Measurements from ENCODE around the gene FBXW9.
"Not testable (repeated sequence)": the region's sequence is repeated elsewhere in the genome, so short reads cannot be mapped to it uniquely, and the experiment has no call there.

The FBXW9 gene

DNA sequence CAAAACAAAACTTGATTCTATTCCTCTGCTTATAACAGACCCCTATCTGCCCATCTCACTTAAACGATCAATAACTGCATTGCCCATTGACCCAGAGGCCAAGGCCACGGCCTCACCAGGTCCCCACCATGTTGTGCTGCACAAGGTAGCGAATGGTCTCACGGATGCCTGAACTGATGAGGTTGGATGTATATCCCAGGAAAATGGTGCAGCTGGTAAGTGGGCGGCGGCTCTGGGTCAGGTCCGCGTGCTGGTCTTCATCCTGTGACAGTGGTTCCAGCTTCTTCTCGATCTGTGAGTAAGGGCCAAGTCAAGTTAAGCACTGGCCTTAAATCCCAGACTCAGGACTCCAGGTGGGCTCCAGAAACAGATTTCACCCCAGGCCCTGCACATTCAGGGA is 16.4 kb downstream of the FBXW9 start:
- DNase-seq, result no peak

DNA sequence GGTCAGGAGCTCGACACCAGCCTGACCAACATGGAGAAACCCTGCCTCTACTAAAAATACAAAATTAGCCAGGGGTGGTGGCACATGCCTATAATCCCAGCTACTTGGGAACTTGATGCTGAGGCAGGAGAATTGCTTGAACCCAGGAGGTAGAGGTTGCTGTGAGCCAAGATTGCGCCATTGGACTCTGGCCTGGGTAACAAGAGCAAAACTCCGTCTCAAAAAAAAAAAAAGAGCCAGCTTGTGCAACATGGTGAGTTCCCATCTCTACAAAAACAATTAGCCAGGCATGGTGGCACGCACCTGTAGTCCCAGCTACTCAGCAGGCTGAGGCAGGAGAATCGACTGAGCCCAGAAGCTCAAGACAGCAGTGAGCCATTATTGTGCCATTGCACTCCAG is 18.4 kb downstream of the FBXW9 start:
- not testable (repeated sequence) for DNase-seq

DNA sequence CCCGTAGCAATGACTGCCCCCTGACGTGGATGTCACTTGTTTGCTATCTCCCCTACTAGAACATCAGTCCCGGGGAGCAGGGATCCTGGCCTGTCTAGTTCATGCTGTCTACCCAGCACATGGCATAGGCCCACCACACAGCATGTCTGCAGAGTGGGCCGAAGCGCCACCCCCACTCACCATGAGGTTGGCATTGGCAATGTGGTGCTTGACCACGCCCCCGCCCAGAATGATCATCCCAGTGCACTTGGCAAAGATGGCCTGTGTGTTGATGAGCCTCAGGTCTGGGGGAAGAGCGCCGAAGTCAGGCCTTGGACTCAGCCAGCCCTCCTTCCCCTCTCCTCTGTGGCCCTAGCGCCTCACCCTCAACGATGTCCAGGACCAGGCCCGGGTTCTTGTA is 19.5 kb downstream of the FBXW9 start:
- DNase-seq, result no peak

DNA sequence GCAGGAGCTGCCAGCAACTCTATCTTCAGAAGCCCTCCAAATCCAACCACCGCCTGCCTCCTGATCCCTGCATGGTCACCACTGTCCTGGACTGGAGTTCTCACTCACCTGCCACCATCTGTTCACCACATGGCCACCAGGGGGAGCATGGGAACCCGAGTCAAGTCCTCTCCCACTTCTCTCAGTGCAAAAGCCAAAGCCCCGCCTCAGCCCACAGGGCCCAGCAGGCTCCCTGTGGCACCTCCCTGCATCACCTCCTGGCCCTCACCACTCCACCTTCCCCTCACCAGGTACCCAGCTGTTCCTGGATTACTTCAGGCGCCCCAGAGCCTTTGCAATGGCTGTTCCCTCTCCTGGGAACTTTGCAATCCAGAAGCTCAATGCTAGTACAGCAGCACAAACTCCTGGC is 20.0 kb downstream of the FBXW9 start:
- DNase-seq, result peak; percentile 66

DNA sequence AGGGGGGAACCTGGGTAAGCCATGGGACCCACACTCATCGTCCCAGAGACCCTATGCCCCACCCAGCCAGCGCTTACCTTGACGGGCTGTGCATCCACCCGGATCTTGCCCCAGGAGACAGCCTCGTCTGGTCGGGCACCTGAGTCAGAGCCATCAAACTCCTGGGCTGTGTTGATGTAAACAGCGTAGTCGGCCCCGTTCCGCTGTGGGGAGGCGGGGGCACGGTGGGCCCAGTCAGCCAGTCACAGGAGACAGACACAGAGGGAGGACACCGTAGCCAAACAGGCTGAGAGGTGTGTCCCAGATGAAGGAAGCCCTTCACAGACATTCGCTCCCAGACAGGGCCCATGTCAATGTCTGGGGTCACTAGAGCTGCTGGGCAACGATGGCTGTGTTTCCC is 20.5 kb downstream of the FBXW9 start:
- DNase-seq, result no peak

DNA sequence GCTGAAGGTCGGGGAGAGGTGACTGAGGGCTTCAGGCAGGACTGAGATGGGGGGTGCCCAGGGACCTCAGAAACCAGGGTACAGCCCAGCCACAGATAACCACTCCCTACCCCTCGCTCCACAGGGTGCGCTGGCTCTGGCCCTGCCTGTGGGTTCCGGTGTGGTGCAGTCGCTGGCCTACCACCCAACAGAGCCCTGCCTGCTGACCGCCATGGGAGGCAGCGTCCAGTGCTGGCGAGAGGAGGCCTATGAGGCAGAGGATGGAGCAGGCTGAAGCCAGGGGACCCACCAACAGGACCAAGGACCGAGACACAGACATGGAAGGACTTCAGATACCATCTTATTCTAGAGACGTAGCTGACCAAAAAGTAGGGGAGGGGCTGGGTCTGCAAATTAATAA is 21.0 kb downstream of the FBXW9 start:
- DNase-seq, result no peak

DNA sequence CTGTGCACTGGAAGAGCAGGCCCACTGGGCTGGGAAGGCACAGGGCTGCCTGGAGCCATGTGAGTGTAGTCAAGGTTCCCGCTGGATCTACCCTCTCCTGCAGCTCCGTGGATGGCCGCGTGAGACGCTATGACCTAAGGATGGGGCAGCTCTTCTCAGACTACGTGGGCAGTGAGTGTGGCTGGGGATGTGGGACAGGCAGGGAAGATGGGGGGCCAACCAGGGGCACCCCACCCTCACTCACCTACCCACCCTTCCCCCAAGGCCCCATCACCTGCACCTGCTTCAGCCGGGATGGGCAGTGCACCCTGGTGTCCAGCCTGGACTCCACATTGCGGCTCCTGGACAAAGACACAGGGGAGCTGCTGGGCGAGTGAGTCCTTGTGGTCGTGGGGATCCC is 23.7 kb downstream of the FBXW9 start:
- no peak for DNase-seq

DNA sequence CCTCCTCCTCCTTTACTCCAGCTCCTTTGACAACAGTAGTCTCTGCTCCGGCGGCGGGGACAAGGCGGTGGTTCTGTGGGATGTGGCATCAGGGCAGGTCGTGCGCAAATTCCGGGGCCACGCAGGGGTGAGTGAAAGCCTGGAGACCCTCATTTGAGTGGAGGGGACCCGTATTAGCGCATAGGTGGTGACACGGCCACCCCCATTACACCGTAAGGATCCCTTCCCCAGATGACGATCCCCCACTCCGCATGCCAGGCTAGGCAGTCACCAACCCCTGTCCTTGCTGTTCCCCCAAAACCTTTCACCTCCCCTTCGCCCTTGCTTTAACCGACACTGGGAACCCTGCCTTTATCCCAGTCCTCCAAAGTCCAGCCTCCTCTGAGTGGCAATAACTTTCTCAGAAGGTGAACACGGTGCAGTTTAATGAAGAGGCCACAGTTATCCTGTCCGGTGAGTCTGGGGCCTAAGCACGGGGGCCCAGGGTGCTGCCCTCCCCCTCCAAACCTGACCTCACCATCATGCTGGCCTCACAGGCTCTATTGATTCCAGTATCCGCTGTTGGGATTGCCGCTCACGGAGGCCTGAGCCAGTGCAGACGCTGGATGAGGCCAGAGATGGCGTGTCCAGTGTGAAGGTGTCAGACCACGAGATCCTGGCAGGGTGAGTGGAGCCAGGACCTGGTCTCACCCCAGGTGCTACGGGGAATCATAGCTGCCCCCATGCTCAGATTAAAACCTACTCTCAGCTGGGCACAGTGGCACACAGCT is 26.1 kb downstream of the FBXW9 start:
- DNase-seq, result no peak

DNA sequence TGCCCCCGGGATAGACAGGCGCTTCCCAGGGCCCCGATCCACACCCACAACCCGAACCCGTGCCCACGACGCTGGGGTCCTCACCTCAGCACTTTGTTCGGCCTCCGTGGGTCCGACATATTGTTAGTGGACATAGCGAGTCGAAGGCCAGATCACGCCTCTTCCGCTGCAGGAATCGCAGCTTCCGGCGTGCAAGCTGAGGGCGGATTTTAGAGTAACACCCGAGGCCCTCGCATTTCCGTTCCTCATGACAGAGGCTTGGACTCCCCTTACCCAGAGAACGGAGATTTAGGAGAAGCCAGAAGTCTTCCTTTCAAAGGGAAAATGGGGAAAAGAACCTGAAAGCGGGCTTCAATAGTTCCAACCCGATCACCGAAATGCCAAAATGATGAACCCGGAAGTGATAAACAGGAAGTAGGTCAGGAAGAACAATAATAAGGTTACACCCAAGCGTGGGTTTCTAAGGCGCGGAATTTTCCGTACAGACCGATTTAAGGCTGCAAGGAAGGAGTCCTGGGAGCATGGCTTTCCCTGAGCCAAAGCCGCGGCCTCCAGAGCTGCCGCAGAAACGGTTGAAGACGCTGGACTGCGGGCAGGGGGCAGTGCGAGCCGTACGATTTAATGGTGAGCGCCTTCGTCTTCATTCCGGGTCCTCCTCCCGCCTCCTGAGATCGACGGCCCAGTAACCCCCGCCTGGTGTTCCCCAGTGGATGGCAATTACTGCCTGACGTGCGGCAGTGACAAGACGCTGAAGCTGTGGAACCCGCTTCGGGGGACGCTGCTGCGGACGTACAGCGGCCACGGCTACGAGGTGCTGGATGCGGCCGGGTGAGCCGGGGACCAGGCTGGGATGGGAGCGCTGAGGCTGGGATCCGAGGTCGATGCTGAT is 26.9 kb downstream of the FBXW9 start:
- DNase-seq, result peak; percentile 61

DNA sequence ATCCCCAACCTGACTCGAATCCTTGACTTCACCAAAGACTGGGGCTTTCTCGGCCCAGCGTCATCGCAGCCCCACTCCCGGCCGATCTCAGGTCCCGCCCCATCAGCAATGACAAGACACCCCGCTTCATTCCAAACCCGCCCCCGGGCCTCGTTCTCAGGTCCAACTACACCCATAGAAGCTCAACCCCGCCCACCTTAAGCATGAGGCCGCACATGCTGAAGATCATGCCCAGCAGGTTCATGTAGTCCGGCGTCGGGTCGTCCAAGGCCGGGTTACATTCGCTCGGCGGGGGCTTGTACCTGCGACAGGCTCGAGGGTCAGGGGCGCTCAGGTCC is 27.5 kb downstream of the FBXW9 start:
- DNase-seq, result no peak

DNA sequence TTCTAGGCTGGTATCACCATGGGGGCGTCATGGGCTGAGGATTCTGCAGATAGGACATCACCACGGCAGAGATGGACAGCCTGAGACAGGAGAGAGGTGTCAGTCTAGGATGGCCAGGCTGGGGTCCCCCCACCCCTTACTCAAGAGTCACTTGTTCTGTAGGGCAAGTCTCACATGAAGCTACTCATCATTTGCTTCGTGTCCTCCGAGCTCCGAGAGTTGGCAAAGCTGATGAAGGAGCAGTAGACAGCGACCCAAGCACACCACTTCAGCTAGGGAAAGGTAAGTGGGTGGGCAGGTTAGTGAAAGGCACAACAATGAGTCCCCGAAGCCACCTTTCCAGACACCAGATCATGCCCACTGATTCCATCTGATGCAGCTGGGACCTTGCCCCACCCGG is 28.1 kb downstream of the FBXW9 start:
- DNase-seq, result no peak

DNA sequence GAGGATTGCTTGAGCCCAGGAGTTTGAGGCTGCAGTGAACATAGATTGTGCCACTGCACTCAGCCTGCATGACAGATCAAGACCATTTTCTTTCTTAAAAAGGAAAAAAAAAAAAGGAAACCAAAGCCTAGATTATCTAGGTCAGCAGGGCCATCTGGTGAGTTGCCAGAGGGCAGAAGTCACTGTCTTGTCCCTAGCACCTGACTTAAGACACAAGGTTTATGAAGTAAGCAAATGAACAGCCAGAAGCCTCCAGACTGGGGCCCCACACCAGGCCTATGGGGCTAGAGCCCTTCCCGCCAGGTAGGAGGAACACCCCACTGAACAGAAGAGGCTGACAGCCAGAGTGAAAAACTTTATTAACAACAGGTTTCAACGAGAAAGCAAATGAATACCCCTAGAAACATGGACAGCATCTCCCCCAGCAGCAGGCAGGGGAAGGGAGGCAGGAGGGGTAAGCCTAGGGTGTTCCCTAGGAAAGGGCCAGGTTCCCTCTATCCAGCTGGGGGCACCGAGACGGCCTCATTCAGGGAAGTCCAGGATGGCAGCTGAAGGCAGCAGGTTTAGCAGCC is 28.6 kb downstream of the FBXW9 start:
- DNase-seq, result no peak

DNA sequence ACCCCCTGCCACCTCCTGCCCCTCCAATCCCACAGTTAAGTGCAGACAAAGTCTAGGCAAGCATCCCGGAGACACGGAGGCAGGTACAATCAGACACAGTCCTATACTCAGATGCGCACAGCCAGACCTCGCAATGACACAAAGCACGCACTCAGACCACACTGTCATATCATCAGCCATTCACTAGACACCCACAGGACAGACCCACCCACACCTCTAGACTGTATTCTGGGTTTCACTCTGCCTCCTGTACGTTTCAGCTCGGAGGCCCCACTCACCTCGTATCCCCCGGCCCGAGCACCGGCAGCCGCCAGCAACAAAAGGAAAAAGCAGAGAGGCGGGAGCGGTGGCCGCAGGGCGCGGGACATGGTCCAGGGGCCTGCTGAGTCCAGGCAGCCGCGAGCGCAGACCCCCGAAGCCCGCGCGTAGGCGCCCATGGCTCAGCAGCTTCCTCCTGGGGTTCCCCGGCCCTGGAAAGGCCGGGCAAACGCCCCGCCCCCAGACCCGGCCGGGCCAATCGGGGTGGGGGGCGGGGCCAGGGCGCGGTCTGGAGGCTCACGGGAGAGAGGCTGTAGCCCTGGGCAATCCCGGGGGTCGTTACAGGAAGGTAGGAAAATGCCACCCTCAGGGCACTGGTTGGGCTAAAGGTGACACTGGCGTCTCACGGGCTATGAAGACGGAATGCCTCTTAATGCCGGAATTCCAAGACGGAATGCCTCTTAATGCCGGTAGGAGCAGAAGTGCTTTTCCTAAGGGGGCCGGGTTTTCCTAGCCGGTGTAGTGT is 30.0 kb downstream of the FBXW9 start, which contains the start of the genes MAN2B1 and WDR83:
Gene MAN2B1 (minus strand): TSS at position 478 of the 784 bp plus-strand sequence. CDS start 41 bp downstream, at position 437.
Gene WDR83 (plus strand): TSS at position 543 of the 784 bp plus-strand sequence. CDS start 2,984 bp downstream, outside the sequence.
- peak; percentile 68 for DNase-seq

DNA sequence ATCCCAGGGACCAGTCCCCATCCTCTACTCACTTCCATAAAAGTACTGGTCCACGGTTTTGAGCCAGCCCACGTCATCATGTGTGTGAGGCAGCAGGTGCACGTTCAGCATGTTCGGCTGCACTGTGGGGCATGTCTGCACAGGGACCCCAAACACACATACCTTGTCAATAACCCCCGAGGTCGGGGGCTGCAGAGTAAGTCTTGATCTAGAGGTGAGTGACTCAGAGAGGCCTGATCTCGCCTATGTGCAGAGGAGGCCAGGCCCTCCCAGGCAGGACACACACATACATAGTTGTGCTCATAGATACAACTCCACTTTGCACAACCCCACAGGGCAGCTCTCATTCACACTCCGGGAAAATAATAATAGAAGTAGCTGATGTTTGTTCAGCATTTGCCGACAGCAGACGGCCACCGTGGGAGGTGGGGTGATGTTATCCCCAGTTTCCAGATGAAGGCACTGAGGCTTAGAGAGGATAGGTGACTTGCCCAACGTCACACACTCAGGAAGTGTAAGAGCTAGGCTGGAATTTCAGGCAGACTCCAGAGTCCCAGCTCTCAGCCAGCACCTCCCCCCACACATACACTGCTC is 30.7 kb downstream of the FBXW9 start:
- DNase-seq, result no peak

DNA sequence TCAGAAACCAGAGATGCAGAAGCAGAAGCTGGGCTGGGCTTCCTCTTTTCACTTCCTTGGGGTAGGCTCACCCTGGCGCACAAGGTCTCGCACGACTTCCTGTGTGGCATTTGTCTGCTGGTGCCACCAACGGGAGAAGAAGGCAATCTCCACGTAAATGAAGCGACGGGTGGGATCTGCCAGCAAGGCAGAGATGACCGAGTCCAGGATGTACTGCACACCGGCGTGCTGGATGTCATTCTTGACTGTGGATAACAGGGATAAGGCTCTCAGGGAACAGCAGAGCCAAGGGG is 31.2 kb downstream of the FBXW9 start:
- DNase-seq, result no peak

DNA sequence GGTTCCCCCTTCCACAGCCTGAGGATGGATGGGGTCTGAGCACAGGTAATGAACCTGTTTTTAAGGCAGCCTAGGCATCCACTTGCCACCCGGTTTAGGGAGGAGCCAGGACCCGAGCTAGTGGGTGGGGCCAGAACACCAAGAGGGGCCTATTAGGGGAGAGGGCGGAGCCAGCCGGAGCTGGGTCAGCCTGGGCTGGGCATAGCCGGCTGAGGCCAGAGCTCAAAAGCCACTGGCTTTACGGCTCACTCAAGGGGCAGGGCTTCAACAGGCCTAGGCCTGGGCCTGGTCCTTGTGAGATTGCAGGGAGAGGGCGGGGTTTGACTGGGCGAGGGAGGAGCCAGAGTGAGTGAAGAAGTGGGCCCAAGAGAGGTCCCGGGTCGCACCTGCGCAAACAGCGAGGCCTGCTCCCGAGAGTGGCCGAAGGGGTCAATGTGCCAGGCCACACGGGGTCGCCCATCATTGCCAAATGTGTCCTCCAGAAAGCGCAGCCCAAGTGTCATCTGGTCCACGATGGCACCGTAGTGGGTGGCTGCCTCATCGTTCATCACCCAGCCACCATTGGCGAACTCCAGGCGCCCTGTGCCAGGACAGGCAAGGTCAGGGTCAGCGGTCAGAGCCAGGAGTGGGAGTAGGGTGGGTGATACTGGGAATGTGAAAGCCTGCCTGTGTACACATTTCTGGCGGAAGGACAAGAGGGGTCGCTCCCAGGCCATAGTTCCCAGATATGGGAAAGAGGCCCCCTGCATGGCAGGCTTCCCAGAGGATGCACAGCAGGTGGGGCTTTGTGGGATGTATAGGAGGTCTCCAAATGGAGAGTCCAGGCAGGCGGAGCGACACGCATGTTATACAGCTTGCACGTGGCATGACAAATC is 31.8 kb downstream of the FBXW9 start:
- no peak for DNase-seq

DNA sequence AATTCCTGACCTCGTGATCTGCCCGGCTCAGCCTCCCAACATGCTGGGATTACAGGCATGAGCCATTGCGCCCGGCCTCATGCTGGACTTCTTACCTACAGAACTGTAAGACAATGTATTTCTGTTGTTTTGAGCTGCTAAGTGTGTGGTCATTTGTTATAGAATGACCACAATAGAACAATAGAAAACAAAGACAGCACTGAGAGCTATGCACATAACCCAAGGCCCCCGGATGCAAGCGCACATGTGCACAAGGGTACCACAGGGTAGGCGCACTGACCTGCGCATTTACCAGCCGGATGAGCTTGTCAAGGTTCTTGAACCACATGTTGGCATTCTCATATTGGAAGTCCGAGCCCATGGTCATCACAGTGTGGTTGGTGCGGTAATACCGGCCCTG is 35.5 kb downstream of the FBXW9 start:
- DNase-seq, result no peak

DNA sequence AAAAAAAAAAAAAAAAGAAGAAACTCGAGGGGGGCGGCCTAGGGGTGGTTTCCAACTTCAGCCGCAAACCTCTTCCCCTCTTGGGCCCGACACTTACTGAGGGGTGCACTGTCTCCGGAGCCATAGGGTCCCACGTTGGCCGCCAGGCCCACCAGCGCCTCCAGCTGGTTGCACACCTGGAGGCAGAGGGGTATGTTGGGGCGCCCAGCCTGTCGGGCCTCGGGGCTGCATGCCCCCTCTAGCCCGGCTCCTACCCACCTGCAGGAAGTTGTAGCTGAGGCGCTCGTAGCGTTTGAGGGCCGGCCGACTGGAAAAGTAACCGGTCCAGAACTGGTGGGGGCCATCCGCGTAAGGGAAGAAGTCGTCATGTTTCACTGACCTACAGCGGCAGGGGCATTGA is 38.5 kb downstream of the FBXW9 start:
- no peak for DNase-seq

DNA sequence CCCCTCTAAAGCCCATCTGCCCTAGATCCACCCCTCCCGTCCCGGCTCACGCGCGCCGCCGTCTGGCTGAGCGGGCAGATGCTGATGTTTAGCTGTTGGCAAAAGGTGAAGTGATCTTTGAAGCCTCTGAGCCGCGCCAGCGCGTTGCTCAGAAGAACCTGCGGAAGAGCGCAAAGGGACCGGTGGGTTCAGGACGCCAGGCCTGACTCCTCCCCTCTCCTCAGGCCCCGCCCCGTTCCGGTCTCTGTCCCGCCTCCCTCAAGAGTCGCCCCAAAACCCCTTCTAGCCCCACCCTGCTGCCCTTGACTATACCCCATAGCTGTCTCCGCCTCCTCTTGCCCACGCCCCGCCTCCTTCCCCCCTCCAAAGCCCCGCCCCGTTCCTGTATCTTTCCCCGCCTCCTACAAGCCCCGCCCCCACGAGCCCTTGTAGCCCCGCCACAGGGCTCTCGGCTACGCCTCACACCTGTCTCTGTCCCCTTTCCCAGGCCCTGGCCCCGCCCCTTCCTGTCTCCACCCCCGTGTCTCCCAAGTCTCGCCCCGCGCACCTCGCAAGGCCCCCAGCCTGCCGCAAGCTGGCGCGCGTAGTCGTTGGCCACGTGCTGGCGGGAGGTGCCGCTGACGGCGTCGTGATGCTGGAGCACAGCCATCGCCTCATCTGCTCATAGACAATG is 39.4 kb downstream of the FBXW9 start:
- DNase-seq, result no peak

DNA sequence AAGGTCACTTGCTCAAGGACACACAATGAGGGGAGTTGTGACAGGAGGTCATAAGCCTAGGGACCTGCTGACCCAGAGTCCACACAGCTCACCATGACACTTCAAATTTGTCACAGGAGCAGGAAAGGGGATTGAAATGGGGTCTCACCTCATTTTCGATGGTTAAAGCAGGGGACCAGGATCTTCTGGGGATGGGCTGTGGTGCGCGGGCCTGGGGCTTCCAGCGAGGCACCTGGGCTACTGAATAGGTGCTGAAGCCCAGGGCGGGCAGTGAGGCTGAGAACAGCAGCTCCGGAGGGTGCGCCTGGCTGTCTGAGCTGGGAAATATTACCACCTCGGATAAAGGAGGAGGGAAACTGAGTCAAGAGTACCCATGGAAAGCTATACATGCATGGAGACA is 40.9 kb downstream of the FBXW9 start:
- no peak for DNase-seq

DNA sequence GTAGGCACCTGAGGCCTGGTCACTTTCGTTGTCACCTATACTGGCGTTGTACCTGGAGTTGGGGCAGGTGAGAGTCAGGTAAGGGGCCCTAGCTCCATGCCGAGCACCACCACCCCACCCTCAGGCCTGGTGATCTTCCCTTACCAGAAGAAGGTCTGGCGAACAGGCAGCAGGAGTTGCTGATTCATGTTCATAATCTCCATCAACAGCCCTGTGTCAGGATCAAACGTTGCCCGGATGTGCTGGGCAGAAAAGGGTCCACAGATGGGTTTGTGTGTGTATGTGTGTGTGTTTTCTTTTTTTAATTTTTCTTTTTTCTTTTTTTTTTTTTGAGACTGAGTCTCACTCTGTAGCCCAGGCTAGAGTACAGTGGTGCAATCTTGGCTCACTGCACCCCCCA is 44.2 kb downstream of the FBXW9 start:
- DNase-seq, result no peak
